Right cardiac atrium (tissue), 5 donors: Measurements from ENCODE around the gene PCDH15. TPM values are rescaled to one million over a fixed set of nuclear protein-coding genes. Genes with fewer than 3 reads are reported as not detected.

Source experiments
- ATAC-seq, 2 donors: fragments of 200-7000 bp; cut with Tn5 transposase; one replicate each; pipeline versions ENCODE4 v1.8.0 to v1.9.1; 2020; ENCODE audit warnings: moderate library complexity in 2 of 2, mild to moderate bottlenecking in 1 of 2
- DNase-seq, 3 donors: peaks; one replicate each; pipeline ENCODE4 v3.0.0-alpha.2; 2020
- H3K27ac ChIP-seq: one replicate; pipeline ENCODE4 v1.5.1; 2013; ENCODE audit warnings: mild to moderate bottlenecking, low read length, control low read depth, moderate library complexity
- H3K27me3 ChIP-seq: one replicate; pipeline ENCODE4 v1.6.1; 2013; ENCODE audit not compliant: control insufficient read depth, insufficient read depth
- H3K4me1 ChIP-seq: one replicate; pipeline ENCODE4 v1.6.1; 2013; ENCODE audit warnings: low read length; ENCODE audit not compliant: control insufficient read depth, insufficient read depth
- H3K4me3 ChIP-seq: one replicate; pipeline ENCODE4 v1.5.1; 2013; ENCODE audit warnings: low read length, control low read depth
- H3K9me3 ChIP-seq: one replicate; pipeline ENCODE4 v1.6.1; 2013; ENCODE audit warnings: low read length; ENCODE audit not compliant: control insufficient read depth
- WGBS: extraction: QIAGEN DNeasy Blood & Tissue Kit; methylation state at CpG from one replicate; pipeline ENCODE4 v1.1.7; 2013; 5-methylcytosine and 5-hydroxymethylcytosine counted together
- intact Hi-C, 4 donors: fragments of 100-400 bp; cut with DNase I; formaldehyde crosslinking; loops; one replicate each; pipeline versions ENCODE4 v1.11.0 to v1.14.0; 2022 to 2023
- polyA plus RNA-seq: library from polyadenylated mRNA; stranded (reverse); fragments of 200-250 nt; gene quantifications from one replicate; pipeline ENCODE4 v1.2.3, GENCODE V29; 2013
- total RNA-seq, 4 donors: library from RNA; stranded (reverse); fragmentation: NEBNext Ultra II Directional; extraction: Animal tissue kit (Norgen Biotek cat#: 25700); gene quantifications; one replicate each; pipeline ENCODE4 v1.2.1, GENCODE V29; 2021
- donor health status: healthy with polysubstance abuse.
- donor health status: DM: no; HTN: yes; CAD: no.
- donor health status: DM: no; HTN: no; CAD: no.
- donor health status: DM: no; HTN: yes; CAD: no; lungs with severe emphysema.
- donor health status: DM: yes; HTN: yes; CAD: no.

PCDH15 gene
- total and polyA plus RNA-seq, 5 donors: 1.2 to 3.1 (median 2.7) TPM

DNA sequence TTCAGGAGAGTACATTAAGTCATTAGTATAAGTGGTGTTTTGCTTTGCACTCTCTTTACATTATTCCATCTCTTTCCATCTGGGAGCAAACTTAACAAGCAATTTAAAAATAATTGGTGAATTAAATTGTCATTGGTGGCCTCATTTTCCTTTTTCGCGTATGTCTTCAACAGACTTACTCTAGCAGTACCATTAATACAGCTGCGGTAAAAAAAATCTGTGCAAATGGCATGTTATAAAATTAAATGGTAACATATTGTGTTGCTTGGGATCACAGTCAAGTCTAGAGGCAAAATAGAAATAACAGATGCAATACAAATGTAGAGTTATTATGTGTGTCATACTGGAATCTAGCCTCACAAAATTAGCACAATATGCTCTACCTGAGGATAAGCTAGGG is 322.4 kb downstream of the PCDH15 start:
- Histone ChIP-seq H3K4me3 (no peak overlapping the region), H3K9me3 (no peaks in the 10 kb centered on the region), H3K27ac (no peak overlapping the region), H3K4me1 (no peaks in the 10 kb centered on the region), H3K27me3 (no peaks in the 10 kb centered on the region)
- WGBS: 94% methylated on average over 3 of the region's 3 CpGs
- DNase-seq (no peak), ATAC-seq (no peak)
- intact Hi-C loops: no loop called here

DNA sequence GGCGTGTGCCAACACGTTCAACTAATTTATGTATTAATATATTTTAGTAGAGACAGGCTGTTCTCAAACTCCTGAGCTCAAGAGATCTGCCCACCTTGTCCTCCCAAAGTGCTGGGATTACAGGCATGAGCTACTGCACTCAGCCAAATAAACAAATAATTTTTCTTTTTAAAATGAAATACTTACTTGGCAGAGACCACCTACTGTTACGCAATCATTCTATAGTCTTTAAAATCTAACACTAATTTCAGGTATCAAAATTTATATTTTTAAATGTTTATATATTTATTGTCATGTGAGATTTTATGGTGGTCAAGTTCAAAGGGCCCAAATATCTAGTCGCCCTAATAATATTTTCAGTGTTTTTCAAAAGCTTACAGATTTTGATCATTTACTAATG is 323.3 kb downstream of the PCDH15 start:
- H3K4me1 ChIP-seq: no peaks in the 10 kb centered on the region
- WGBS: 87% methylated on average over 4 of the region's 4 CpGs
- H3K4me3 ChIP-seq: no peak overlapping the region
- no peak overlapping the region for H3K27ac ChIP-seq
- no peaks in the 10 kb centered on the region for H3K27me3 ChIP-seq
- DNase-seq (no peak), ATAC-seq (no peak)
- no peaks in the 10 kb centered on the region for H3K9me3 ChIP-seq
- intact Hi-C loops: no loop called here

DNA sequence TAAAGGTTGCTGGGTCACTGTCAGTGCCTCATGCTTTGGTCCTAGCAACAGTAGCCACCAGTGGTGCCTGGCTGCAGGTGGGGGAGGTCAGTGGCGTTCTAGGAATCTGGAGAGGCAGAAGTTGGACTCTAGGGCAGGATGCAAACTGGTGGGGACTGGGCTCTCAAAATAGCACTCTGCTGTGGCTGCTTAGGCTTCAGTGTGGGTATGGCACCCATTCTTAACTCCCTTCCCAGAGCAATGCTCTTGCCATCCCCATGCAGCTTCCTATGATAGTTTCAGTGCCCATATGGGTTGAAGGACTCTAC is 330.8 kb downstream of the PCDH15 start:
- intact Hi-C loops: no loop called here
- WGBS: 74% methylated on average over 1 of the region's 1 CpG
- Histone ChIP-seq H3K27ac (no peak overlapping the region), H3K27me3 (no peaks in the 10 kb centered on the region), H3K4me1 (no peaks in the 10 kb centered on the region), H3K4me3 (no peak overlapping the region), H3K9me3 (no peaks in the 10 kb centered on the region)
- ATAC-seq (peak in 1 of 2 donors; percentile 24), DNase-seq (no peak)

DNA sequence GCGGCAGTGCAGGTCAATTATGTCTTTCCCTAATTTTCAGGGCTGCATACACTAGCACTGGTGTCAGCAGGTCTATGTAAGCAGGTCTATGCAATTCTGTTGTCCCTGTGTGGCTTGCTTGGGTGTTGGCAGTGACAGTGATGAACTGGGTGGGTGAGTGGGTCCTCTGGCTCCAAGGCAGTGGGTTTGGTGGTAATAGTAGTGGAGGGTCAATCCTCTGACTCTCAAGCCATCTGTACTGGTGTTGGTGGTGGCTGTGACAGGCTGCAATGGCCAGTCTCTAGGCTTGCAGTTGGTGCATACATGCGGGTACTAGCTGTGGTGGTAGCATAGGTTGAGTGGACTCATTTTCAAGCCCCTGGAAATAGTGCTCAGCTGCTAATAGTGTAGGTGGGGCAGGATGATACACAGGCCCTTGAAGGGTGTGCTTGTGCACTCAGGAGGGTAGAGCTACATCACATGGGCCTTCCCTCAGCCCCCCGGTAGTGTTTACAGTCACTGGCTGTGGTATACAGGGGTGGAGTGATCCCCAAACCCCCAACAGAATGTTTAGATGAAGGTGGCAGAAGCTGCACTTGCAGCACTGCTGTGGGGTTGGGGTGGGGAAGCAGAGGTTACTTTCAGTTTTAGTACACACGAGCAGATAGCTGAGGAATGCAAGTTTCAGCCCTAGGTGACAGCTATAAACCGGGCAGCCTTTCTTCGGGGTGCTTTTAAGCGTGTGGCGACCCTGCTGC is 331.3 kb downstream of the PCDH15 start:
- no peak for DNase-seq
- ATAC-seq: no peak
- no peaks in the 10 kb centered on the region for H3K9me3 ChIP-seq
- H3K4me1 ChIP-seq: no peaks in the 10 kb centered on the region
- H3K27me3 ChIP-seq: no peaks in the 10 kb centered on the region
- 67% methylated on average over 8 of the region's 8 CpGs for WGBS
- no peak overlapping the region for H3K4me3 ChIP-seq
- H3K27ac ChIP-seq: no peak overlapping the region
- intact Hi-C loops: no loop called here

DNA sequence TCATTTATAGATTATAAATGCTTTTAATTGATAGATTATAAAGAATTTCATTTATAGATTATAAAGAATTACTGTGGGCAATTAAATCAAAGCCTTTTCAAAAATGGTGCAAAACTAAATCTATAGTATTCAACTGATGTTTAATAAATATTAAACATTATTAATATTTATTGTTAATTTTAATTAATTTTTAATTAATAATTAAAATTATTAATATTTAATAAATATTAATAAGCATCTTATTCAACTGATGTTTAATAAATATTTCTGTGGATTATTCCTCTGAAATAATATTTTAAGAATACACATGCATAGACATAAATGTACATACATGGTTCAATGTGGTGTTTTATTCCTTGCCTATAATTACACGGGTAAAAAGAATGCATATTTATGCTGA is 346.8 kb downstream of the PCDH15 start:
- no peak overlapping the region for H3K4me3 ChIP-seq
- 81% methylated on average over 1 of the region's 1 CpG for WGBS
- no peak for ATAC-seq
- H3K27me3 ChIP-seq: no peaks in the 10 kb centered on the region
- no peak overlapping the region for H3K27ac ChIP-seq
- H3K9me3 ChIP-seq: no peaks in the 10 kb centered on the region
- no peak for DNase-seq
- H3K4me1 ChIP-seq: no peaks in the 10 kb centered on the region
- intact Hi-C loops: no loop called here

DNA sequence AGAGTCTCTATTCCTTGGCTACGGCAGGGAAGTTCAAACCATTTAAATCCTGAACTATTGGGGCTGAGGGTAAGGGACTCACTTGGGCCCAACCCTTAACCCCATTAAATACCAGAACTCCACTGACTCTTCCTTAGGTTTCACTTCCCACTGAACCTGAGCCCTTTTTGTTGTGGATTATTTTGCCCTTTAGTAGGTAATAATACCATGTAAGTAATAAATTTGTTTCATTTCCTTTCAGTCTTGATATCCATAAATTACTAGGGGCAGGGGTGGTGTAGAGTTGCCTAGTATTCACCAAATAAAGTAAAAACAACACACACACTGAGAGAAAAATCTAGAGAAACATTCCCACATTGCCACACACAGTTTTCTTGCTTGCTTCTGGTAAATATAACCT is 352.0 kb downstream of the PCDH15 start:
- H3K27ac ChIP-seq: no peak overlapping the region
- ATAC-seq: no peak
- DNase-seq: no peak
- no peaks in the 10 kb centered on the region for H3K27me3 ChIP-seq
- intact Hi-C loops: no loop called here
- 77% methylated on average over 1 of the region's 1 CpG for WGBS
- H3K9me3 ChIP-seq: no peaks in the 10 kb centered on the region
- H3K4me3 ChIP-seq: no peak overlapping the region
- no peaks in the 10 kb centered on the region for H3K4me1 ChIP-seq

DNA sequence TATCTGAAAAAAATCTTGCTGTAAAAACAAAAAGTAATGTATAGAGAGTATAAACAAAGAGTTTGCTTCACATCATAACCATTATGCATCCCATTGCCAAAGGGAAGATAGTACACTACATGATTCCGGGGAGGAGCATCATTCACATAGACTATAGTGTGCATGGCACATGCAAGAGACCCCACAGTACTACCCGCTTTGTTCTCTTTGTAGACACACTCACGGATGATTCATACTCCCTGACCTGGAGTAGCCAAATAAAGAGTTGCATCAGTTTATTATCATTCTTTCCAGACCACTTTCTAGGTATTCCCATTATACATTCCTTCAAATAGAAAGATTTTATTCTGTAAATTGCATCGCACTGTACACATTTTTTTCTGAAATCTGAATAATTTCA is 356.9 kb downstream of the PCDH15 start:
- no peak for ATAC-seq
- DNase-seq: no peak
- intact Hi-C loops: no loop called here
- WGBS: 64% methylated on average over 4 of the region's 4 CpGs
- H3K4me1 ChIP-seq: no peaks in the 10 kb centered on the region
- H3K27ac ChIP-seq: no peak overlapping the region
- H3K27me3 ChIP-seq: no peaks in the 10 kb centered on the region
- H3K9me3 ChIP-seq: no peaks in the 10 kb centered on the region
- H3K4me3 ChIP-seq: no peak overlapping the region

DNA sequence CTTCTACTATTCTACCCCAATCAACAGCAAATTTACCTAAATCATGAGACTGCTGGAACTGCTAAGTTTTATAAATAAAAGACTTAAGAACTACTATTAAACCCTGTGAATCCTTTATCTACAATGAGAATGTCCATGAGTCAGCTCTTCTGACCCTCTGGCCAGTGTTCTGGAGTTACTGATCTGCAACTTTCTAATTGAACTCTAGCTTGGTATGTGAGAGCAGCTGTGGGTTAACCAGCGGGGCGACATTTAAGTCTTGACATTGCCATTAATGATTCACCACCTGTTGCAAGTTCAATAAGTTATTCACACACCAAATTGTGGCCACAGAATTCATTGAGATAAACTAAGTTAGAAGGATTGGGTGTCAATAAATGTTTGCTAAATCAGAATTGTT is 359.8 kb downstream of the PCDH15 start:
- DNase-seq (no peak), ATAC-seq (no peak)
- 86% methylated on average over 2 of the region's 2 CpGs for WGBS
- no peaks in the 10 kb centered on the region for H3K9me3 ChIP-seq
- H3K27ac ChIP-seq: no peak overlapping the region
- H3K27me3 ChIP-seq: no peaks in the 10 kb centered on the region
- intact Hi-C loops: no loop called here
- H3K4me3 ChIP-seq: no peak overlapping the region
- H3K4me1 ChIP-seq: no peaks in the 10 kb centered on the region

DNA sequence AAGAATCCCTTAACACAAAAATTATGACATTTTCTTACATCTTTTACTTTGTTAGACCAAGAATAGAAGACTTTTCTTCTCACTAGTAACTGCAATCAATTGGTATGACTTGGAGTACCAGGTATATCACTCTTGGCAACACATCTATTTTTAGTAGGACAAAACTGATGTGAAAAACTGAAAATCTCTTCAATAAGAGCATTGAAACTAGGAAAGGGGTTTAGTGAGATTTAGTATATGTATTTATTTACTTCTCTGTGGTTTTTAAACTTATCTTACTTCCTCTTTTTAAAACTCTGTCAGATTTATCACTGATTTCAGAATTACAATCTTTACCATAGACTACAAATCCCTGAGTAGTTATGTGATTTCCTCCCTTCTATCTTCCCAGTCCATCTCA is 366.2 kb downstream of the PCDH15 start:
- Histone ChIP-seq H3K27me3 (no peaks in the 10 kb centered on the region), H3K4me3 (no peak overlapping the region), H3K4me1 (no peaks in the 10 kb centered on the region), H3K9me3 (no peaks in the 10 kb centered on the region), H3K27ac (no peak overlapping the region)
- ATAC-seq: no peak
- intact Hi-C loops: no loop called here
- no peak for DNase-seq

DNA sequence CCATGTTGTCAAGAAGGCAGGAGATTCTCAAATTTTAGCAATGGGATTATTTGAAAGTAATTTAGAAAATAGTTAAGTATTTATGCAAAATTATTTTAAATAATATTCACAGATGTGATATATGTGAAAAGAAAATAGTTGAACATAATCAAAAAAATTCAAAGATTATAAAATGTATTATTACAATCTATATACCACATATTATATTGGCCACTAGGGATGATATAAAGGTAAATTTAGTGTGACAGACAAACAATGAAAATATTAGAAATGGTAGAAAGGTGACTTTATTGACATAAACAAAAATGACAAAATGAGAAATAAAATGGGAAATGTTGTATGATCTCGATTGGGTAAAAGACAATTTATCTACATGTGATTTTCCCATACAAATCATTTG is 385.5 kb downstream of the PCDH15 start:
- intact Hi-C loops: no loop called here
- Histone ChIP-seq H3K4me3 (no peak overlapping the region), H3K9me3 (no peaks in the 10 kb centered on the region), H3K27ac (no peak overlapping the region), H3K27me3 (no peaks in the 10 kb centered on the region), H3K4me1 (no peaks in the 10 kb centered on the region)
- 91% methylated on average over 1 of the region's 1 CpG for WGBS
- DNase-seq (no peak), ATAC-seq (no peak)

DNA sequence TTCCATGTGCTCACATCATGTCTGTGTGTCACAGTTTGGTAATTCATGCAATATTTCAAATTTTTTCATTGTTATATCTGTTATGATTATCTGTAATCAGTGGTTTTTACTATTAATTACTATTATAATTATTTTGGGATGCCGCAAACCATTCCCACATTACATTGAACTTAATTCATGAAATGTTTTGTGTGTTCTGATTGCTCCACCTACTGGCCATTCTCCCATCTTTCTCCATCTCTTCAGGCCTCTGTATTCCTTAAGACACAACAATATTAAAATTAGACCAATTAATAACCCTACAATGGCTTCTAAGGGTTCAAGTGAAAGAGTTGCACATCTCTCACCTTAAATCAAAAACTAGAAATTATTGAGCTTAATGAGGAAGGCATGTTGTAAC is 398.5 kb downstream of the PCDH15 start:
- Histone ChIP-seq H3K27me3 (no peaks in the 10 kb centered on the region), H3K9me3 (no peaks in the 10 kb centered on the region), H3K4me1 (no peaks in the 10 kb centered on the region), H3K4me3 (no peak overlapping the region), H3K27ac (no peak overlapping the region)
- WGBS: 56% methylated on average over 1 of the region's 1 CpG
- DNase-seq: no peak
- ATAC-seq: no peak
- intact Hi-C loops: no loop called here

DNA sequence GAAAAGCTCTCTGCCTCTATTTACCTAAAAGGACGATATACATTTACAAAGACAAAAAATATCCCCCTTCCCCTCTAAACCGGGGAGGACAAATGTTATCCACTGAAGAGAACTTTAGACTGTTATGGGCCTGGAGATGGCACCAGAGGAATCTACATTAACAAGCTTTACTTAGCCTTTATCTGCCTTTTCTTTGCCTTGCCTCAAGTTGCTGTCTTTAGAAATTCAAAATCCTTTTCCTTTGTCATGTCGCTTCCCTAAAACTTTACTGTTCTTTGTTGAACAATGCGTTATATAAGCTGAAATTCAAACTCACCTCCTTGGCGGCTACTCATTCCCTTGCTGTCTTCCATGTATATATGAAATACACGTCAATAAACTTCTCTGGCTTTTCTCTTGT is 405.0 kb downstream of the PCDH15 start:
- H3K27me3 ChIP-seq: no peaks in the 10 kb centered on the region
- 55% methylated on average over 6 of the region's 6 CpGs for WGBS
- no peaks in the 10 kb centered on the region for H3K4me1 ChIP-seq
- intact Hi-C loops: no loop called here
- H3K4me3 ChIP-seq: no peak overlapping the region
- no peak for DNase-seq
- no peaks in the 10 kb centered on the region for H3K9me3 ChIP-seq
- H3K27ac ChIP-seq: no peak overlapping the region
- ATAC-seq: no peak
